Uterine smooth muscle cell (primary cell): ENCODE results near the gene RPS4Y2. TPM values are rescaled to one million over a fixed set of nuclear protein-coding genes. Genes with fewer than 3 reads are reported as not detected.

Source experiments
- total RNA-seq: library from RNA; depleted of rRNA; stranded (reverse); fragments of >200 nt; gene quantifications from 2 replicates; pipeline ENCODE4 v1.2.3, GENCODE V29; 2014

The RPS4Y2 gene
- total RNA-seq = not detected in 2 replicates

DNA sequence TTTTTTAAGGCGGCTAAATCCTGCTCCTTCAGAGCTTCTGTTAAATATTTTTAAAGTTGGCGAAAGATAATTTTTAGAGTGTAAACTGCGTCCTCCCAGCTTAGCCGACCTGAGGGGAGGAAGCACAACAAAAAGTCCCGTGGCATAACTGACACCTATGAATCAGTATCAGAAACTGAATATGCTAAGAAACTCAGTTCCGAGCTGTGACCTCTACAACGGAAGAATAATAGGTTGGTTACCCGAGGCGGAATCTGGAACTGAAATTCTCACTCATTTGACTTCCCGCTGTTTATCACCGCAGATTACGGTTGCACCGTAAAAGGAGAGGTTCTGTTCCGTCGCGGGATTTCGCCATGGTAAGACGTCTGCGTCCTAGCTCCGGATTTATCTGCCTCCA, at the start of gene RPS4Y2:
TSS of gene RPS4Y2 (plus strand) at position 301 of the 400 bp plus-strand sequence. CDS start at position 357, 56 bp downstream.

Other genes starting within 250 kb of the RPS4Y2 start
- gene EIF1AY, start 180.3 kb upstream of the RPS4Y2 start, total RNA-seq = not detected in 2 replicates